IPS-18a (cell line): ENCODE measurements around the gene PLCB1.
"Not testable (repeated sequence)": the region's sequence is repeated elsewhere in the genome, so short reads cannot be mapped to it uniquely, and the experiment has no call there.

Experiments used
- H3K27ac ChIP-seq: one replicate; pipeline ENCODE4 v1.5.1; 2013; ENCODE audit warnings: low read length
- H3K27me3 ChIP-seq: one replicate; pipeline ENCODE4 v1.6.1; 2013; ENCODE audit warnings: mild to moderate bottlenecking, low read length; ENCODE audit not compliant: control insufficient read depth, insufficient read depth
- H3K36me3 ChIP-seq: one replicate; pipeline ENCODE4 v1.6.1; 2013; ENCODE audit warnings: low read depth, low read length; ENCODE audit not compliant: control insufficient read depth
- H3K4me1 ChIP-seq: one replicate; pipeline ENCODE4 v1.6.1; 2013; ENCODE audit warnings: low read depth, low read length; ENCODE audit not compliant: control insufficient read depth
- H3K4me3 ChIP-seq: one replicate; pipeline ENCODE4 v1.5.1; 2013; ENCODE audit warnings: low read length
- H3K9ac ChIP-seq: one replicate; pipeline ENCODE4 v1.6.1; 2013; ENCODE audit warnings: mild to moderate bottlenecking, low read length, moderate library complexity
- H3K9me3 ChIP-seq: one replicate; pipeline ENCODE4 v1.6.1; 2013; ENCODE audit warnings: low read depth, low read length; ENCODE audit not compliant: control insufficient read depth

The PLCB1 gene

DNA sequence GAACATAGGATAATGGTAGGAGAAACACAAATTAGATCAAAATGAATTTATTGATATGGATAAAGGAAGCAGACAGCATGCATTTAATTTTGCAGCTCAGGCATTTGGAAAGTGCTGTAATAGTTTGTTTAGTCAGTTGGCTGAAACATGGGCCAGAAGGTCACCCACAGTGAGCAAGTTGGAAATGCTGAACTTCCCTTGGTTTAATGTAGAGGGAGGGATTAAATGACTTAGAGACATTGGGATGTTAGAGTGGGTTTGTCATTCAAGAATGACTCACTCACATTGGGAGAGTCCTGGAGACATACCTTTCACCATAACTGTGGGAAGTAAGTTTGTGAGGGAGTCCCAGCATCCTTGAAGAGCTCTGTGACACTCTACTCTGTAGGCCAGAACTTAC is 705.3 kb downstream of the PLCB1 start:
- Histone ChIP-seq H3K27ac (no peak overlapping the region), H3K27me3 (no peaks in the 10 kb centered on the region), H3K9me3 (no peaks in the 10 kb centered on the region), H3K4me1 (no peaks in the 10 kb centered on the region), H3K4me3 (no peak overlapping the region), H3K36me3 (no peaks in the 10 kb centered on the region), H3K9ac (no peak overlapping the region)

DNA sequence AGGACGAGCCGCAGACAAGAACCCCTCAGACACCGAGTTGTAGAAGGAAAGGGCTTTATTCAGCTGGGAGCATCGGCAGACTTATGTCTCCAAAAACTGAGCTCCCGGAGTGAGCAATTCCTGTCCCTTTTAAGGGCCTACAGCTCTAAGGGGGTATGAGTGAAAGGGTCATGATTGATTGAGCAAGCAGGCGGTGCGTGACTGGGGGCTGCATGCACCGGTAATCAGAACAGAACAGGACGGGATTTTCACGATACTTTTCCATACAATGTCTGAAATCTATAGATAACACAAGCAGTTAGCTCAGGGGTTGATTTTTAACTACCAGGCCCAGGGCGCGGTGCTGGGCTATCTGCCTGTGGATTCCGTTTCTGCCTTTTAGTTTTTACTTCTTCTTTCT is 710.5 kb downstream of the PLCB1 start:
- Histone ChIP-seq H3K9ac (no peak overlapping the region), H3K36me3 (no peaks in the 10 kb centered on the region), H3K4me1 (no peaks in the 10 kb centered on the region), H3K27me3 (no peaks in the 10 kb centered on the region), H3K27ac (no peak overlapping the region), H3K9me3 (no peaks in the 10 kb centered on the region), H3K4me3 (no peak overlapping the region)

DNA sequence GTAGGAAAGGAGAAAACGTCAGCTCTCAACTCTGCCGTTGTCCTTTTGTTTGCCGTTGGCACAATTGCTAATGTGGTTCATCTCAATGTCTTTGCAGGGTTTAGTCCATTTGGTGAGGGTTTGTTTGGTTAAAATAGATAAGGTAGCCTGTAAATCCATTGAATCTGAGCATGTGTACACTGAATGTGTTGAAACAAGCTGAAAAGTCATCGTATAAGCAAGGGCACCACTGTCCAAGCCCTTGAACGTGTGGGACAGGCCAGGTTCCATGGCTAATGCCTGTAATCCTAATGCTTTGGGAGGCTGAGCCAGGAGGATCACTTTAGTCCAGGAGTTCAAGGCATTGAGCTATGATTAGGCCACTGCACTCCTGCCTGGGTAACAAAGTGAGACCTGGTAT is 712.1 kb downstream of the PLCB1 start:
- no peaks in the 10 kb centered on the region for H3K36me3 ChIP-seq
- no peaks in the 10 kb centered on the region for H3K27me3 ChIP-seq
- no peaks in the 10 kb centered on the region for H3K9me3 ChIP-seq
- no peaks in the 10 kb centered on the region for H3K4me1 ChIP-seq
- no peak overlapping the region for H3K4me3 ChIP-seq
- H3K27ac ChIP-seq = no peak overlapping the region
- H3K9ac ChIP-seq = no peak overlapping the region

DNA sequence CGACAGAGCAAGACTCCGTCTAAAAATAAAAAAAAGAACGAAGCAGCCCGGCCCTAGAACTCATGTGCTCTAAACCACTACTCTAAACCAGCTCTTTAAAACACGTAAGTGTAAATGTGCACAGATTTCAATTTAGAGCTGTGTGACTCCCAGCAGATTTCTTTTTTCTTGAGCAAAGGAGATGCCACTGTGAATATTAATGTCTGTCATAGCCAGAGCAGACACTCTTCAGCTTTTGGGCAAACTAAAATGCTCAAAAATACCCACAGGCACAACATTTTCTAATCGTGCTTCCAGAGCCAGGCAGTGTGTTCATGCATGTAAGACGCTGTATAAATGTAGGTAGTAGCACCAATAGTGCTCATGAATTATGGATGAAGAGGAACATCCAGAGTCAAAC is 717.9 kb downstream of the PLCB1 start:
- Histone ChIP-seq H3K4me3 (no peak overlapping the region), H3K9ac (no peak overlapping the region), H3K36me3 (no peaks in the 10 kb centered on the region), H3K9me3 (no peaks in the 10 kb centered on the region), H3K4me1 (peaks cover 12% of the 10 kb centered on the region), H3K27ac (no peak overlapping the region), H3K27me3 (no peaks in the 10 kb centered on the region)

DNA sequence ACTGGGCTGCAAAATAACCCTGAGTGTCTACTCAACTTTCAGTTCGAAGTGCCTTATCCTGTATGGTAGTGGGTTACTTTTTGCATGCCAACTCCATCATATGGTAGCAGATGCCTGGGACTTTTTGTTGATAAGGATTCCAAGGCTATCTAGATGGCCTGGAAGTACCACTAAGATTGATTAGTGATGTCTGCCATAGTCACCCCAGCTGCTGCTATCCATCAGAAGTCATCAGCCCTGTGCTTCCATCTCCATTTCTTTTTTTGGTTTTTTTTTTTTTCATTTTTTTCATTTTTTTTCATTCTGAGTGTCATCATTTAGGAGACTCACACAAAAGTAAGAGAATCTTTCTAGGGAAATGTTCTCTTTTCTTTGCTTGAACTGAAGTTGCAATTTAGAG is 719.4 kb downstream of the PLCB1 start:
- H3K27ac ChIP-seq = no peak overlapping the region
- H3K4me3 ChIP-seq = no peak overlapping the region
- no peaks in the 10 kb centered on the region for H3K36me3 ChIP-seq
- H3K4me1 ChIP-seq = peaks cover 12% of the 10 kb centered on the region
- H3K9me3 ChIP-seq = no peaks in the 10 kb centered on the region
- no peak overlapping the region for H3K9ac ChIP-seq
- H3K27me3 ChIP-seq = no peaks in the 10 kb centered on the region

DNA sequence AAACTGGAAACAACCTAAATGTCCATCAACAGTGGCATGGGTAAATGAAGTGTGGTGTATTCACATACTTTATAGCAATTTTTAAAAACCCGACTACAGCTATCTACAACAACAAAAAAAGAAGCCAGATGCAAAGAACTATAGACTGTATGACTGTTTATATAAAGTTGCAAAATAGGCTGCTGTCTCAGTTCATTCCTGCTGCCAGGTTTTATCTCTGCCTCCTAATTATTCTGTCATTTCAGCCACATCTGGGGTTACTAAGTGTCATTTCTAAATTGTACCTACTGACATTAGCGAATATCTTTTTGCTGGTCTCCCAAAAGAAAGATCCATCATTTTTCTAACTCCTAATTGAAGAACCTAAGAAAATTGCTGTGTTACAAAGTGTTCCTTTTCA is 719.9 kb downstream of the PLCB1 start:
- H3K9me3 ChIP-seq, H3K4me3 ChIP-seq, H3K36me3 ChIP-seq, H3K27me3 ChIP-seq, H3K9ac ChIP-seq, H3K27ac ChIP-seq: not testable (repeated sequence)
- H3K4me1 ChIP-seq = peaks cover 12% of the 10 kb centered on the region

DNA sequence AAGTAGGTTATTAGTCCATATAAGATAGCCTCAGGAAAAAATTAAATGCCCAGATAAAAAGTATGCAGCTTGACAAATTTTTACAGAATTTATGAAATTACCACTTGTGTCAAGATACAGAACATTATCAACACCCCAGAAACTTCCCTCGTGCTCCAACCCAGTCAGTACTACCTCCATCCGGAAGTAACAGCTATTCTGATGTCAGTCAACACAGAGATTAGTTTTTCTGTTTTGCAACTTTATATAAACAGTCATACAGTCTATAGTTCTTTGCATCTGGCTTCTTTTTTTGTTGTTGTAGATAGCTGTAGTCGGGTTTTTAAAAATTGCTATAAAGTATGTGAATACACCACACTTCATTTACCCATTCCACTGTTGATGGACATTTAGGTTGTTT is 721.1 kb downstream of the PLCB1 start:
- H3K27me3 ChIP-seq, H3K9me3 ChIP-seq, H3K27ac ChIP-seq, H3K9ac ChIP-seq, H3K4me3 ChIP-seq, H3K36me3 ChIP-seq: not testable (repeated sequence)
- peaks cover 12% of the 10 kb centered on the region for H3K4me1 ChIP-seq

DNA sequence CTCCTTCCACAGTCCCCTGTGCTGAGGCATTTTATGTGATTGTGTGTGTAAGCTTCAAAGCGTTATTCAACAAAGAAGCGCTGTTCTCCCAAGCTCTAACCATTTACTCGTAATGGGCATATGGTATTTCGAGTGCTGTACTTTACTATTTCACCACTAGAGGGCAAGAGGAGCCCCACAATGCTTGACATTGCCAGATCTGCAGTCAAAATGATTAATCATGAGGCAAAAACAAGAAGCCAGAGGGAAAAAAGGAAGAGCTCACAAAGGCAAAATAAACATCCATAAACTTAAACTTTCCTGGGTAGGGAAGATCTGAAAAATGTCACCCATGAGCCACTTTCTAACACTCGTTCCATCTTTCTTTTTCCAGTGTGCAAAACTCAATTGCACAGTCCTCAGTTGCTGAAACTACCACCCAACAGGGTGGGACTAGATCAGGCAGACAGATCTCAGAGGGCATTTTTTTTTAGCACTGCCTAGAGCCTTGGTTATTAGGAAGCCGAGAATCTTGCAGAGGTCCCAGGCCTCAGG is 721.8 kb downstream of the PLCB1 start:
- Histone ChIP-seq H3K27ac (no peak overlapping the region), H3K36me3 (no peaks in the 10 kb centered on the region), H3K9me3 (no peaks in the 10 kb centered on the region), H3K27me3 (no peaks in the 10 kb centered on the region), H3K4me1 (peaks cover 12% of the 10 kb centered on the region), H3K9ac (no peak overlapping the region), H3K4me3 (no peak overlapping the region)

DNA sequence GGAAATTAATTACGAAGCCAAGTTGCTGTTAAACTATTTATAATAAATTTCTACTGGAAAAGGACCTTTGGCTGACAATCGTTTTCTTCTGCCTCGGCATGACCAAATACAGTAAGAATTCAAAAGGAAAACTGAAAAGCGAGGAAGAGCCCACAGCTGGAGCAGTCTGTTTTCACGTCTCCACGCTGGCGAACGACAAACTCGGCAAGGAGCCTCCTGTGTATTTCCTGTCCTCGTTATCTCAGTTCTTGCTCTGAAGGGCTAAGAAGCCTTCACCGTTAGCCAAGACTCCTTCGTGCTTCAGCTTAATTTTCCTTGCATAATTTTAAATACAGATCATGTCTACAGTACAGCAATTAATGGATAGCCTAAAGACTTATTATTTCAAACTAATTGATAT is 722.5 kb downstream of the PLCB1 start:
- Histone ChIP-seq H3K27ac (no peak overlapping the region), H3K9me3 (no peaks in the 10 kb centered on the region), H3K9ac (no peak overlapping the region), H3K36me3 (no peaks in the 10 kb centered on the region), H3K4me1 (peaks cover 12% of the 10 kb centered on the region), H3K27me3 (no peaks in the 10 kb centered on the region), H3K4me3 (no peak overlapping the region)

DNA sequence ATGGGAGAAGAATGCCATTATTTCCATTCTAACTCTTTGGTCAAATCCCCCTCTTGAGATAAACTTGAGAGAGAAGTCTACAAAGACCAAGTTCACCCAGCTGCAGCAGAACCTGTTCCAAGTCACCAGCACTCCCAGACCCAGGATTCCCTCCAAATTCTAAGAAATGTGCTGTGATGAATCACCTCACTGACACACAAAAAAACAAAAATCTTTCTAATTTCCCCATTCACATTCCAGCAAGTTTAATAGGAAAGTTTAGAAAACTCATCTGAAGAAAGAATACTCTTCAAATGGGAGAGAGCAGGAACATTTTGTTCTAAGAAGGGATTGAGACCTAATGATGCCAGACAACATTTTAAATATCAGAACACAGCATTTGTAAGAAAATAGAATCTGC is 723.2 kb downstream of the PLCB1 start:
- Histone ChIP-seq H3K27me3 (no peaks in the 10 kb centered on the region), H3K36me3 (no peaks in the 10 kb centered on the region), H3K9ac (no peak overlapping the region), H3K27ac (no peak overlapping the region), H3K9me3 (no peaks in the 10 kb centered on the region), H3K4me3 (no peak overlapping the region), H3K4me1 (peaks cover 12% of the 10 kb centered on the region)

DNA sequence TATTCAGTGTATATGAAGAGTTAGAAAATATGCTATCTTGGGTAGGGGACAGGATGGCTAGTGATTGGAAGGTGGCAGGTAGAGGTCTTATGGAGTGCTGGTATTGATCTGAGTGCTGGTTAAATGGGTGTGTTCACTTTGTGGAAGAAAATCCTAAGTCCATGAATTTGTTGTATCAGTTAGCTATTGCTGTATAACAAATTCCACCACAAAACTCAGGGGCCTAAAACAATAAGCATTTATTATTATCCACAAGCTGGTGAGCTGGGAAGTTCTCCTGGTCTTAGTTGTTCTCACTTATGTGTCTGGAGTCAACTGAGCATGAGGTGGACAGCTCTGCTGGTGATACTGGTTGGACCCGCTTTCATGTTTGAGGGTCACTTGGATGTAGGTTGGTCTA is 724.6 kb downstream of the PLCB1 start:
- Histone ChIP-seq H3K36me3 (no peaks in the 10 kb centered on the region), H3K4me1 (peaks cover 12% of the 10 kb centered on the region), H3K27ac (no peak overlapping the region), H3K27me3 (no peaks in the 10 kb centered on the region), H3K9me3 (no peaks in the 10 kb centered on the region), H3K4me3 (no peak overlapping the region), H3K9ac (no peak overlapping the region)

DNA sequence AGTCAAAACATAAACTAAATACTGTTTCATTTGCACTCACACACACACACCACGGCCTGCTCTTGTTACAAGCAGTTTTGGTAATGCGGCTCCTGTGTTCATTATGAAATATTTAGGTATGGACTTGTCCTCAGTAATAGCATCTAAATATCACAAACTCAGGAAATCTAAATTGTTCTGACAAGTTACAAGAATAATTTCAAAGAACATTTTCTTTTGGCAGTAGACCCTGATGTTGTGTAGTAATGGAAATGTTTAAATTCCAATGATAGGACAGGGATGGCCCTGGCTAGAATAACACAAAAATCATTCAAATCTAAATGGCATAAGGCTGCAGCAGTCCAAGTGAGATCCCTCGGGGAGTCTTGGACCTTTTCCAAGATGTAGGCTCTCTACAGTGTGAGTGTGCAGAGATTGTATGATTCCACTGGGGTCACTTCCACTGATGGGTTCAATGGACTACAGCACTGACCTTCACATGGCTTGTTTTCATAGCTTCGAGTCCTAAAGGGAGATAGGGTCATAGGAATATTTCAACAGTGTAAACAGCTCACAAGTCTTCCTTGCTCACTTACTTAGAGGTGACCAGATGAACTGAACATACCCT is 726.2 kb downstream of the PLCB1 start:
- no peak overlapping the region for H3K9ac ChIP-seq

More for the DNA sequence above, 726.2 kb downstream of the PLCB1 start:
- H3K36me3 ChIP-seq = no peaks in the 10 kb centered on the region
- no peak overlapping the region for H3K4me3 ChIP-seq
- H3K27me3 ChIP-seq = no peaks in the 10 kb centered on the region
- H3K9me3 ChIP-seq = no peaks in the 10 kb centered on the region
- no peak overlapping the region for H3K27ac ChIP-seq
- peaks cover 20% of the 10 kb centered on the region for H3K4me1 ChIP-seq
